ENCODE results near the gene AFF3. TPM values are rescaled to one million over a fixed set of nuclear protein-coding genes. Genes with fewer than 3 reads are reported as not detected.

Gene AFF3
- total RNA-seq, 1 experiment from 2014 or later, result 0.61 TPM

- Histone ChIP-seq H3K4me2 (ENCODE audit: low read length) (no peak overlapping the region), H3K36me3 (ENCODE audit: control insufficient read depth in 1 of 2, insufficient read depth in 2 of 2, low read length in 2 of 2) (no peaks in the 10 kb centered on the region), H3K79me2 (ENCODE audit: insufficient read depth, low read length) (no peaks in the 10 kb centered on the region), H3K27me3 (ENCODE audit: insufficient read depth, low read length) (peaks cover 6% of the 10 kb centered on the region; the same call in 1 of the 2 replicates), H3K27ac (ENCODE audit: low read depth, low read length) (no peak overlapping the region), H3K4me1 (ENCODE audit: control insufficient read depth in 1 of 2, insufficient read depth in 2 of 2, low read length in 2 of 2) (no peaks in the 10 kb centered on the region), H3K9ac (ENCODE audit: low read length) (no peak overlapping the region), H3K4me3 (replicated peaks in 1 of 2; ENCODE audit: low read depth in 1 of 2, low read length in 2 of 2) (no peak overlapping the region), H2AFZ (ENCODE audit: low read depth, low read length, poor library complexity, severe bottlenecking) (no peak overlapping the region), H4K20me1 (ENCODE audit: insufficient read depth) (no peaks in the 10 kb centered on the region), H3K9me3 (ENCODE audit: control insufficient read depth in 1 of 2, insufficient read depth in 1 of 2, low read depth in 1 of 2, low read length in 2 of 2) (no peaks in the 10 kb centered on the region), H3K9me2 (ENCODE audit: insufficient read depth) (no peaks in the 10 kb centered on the region)
- intact Hi-C loops (cut with micrococcal nuclease), result no loop called here
- RAD21 ChIA-PET (ENCODE audit: low non-redundant PET in 1 of 2, low total read pairs in 2 of 2, uncharacterized antibody in 2 of 2, unreplicated experiment in 2 of 2), result no interaction called here
- ATAC-seq (no peak), DNase-seq (ENCODE audit: low read depth, low spot score) (no peak)
- POLR2A ChIA-PET, result no interaction called here
- CTCF ChIA-PET, result no interaction called here
- TF ChIP-seq ATF3 (IDR thresholded peaks at IDR 0.05), result no peak
- no peak for TF ChIP-seq CEBPB (IDR thresholded peaks at IDR 0.05; ENCODE audit: low read depth)
- TF ChIP-seq EZH2phosphoT487 (IDR thresholded peaks at IDR 0.05; ENCODE audit: borderline replicate concordance), result no peak
- TF ChIP-seq SIN3A (IDR thresholded peaks at IDR 0.05; ENCODE audit: low read depth), result no peak
- TF ChIP-seq EZH2 (IDR thresholded peaks at IDR 0.05), result no peak
- no peak for TF ChIP-seq CTCF (IDR thresholded peaks at IDR 0.05 in 2 of 3, conservative IDR thresholded peaks at IDR 0.05 in 1 of 3; ENCODE audit: borderline replicate concordance in 1 of 3, insufficient read depth in 1 of 3, low read depth in 2 of 3, low read length in 2 of 3)
- no peak for TF ChIP-seq YY1 (IDR thresholded peaks at IDR 0.05; ENCODE audit: extremely low read depth, insufficient replicate concordance, low read depth, low read length)
- TF ChIP-seq SP1 (IDR thresholded peaks at IDR 0.05; ENCODE audit: low read depth), result no peak
- no peak for TF ChIP-seq ZFX (IDR thresholded peaks at IDR 0.05)
- TF ChIP-seq CBX3 (IDR thresholded peaks at IDR 0.05; ENCODE audit: low read depth), result no peak
- TF ChIP-seq ZNF274 (IDR thresholded peaks at IDR 0.05; ENCODE audit: low read depth, low read length), result no peak
- TF ChIP-seq MAX (IDR thresholded peaks at IDR 0.05), result no peak
- TF ChIP-seq SRF (IDR thresholded peaks at IDR 0.05; ENCODE audit: low read depth), result no peak
- TF ChIP-seq POLR2A (IDR thresholded peaks at IDR 0.05; ENCODE audit: borderline replicate concordance, extremely low read depth, insufficient read depth, insufficient read length), result no peak
- TF ChIP-seq FOSL1 (IDR thresholded peaks at IDR 0.05; ENCODE audit: low read depth), result no peak
- TF ChIP-seq RAD21 (IDR thresholded peaks at IDR 0.05; ENCODE audit: low read depth), result no peak
- TF ChIP-seq TCF7L2 (IDR thresholded peaks at IDR 0.05; ENCODE audit: borderline replicate concordance, extremely low read depth, insufficient read depth, insufficient read length), result no peak
- BruUV-seq (replicated peaks), result no TSS peak
These were observed 604.4 kb downstream of the AFF3 start for GRCh38 chr2:99537910-99538485.

Data from HCT116 (cell line).